Body of pancreas (tissue), 4 donors: ENCODE results near the gene TRIM37. TPM values are rescaled to one million over a fixed set of nuclear protein-coding genes. Genes with fewer than 3 reads are reported as not detected.

Source experiments
- ATAC-seq: fragments of 150-250 bp; one replicate; pipeline ENCODE4 v1.9.1; 2016
- DNase-seq, 4 donors: peaks; one replicate each; pipeline ENCODE4 v3.0.0-alpha.2; 2019
- H3K27ac ChIP-seq, 4 donors: fragments of 200-600 bp; sonication (generic); 1 replicate in 3 of 4; 2 replicates in 1 of 4; pipeline versions ENCODE4 v1.5.1 to v1.6.1; 2016 to 2019; ENCODE audit warnings: mild to moderate bottlenecking in 1 of 4, mixed read lengths in 1 of 4, moderate library complexity in 1 of 4
- H3K27me3 ChIP-seq, 2 donors: fragments of 200-600 bp; sonication (generic); one replicate each; pipeline ENCODE4 v1.6.0; 2016; ENCODE audit warnings: mild to moderate bottlenecking in 1 of 2
- H3K36me3 ChIP-seq, 2 donors: fragments of 200-600 bp; sonication (generic); replicated peaks in 1 of 2; 2 replicates each; pipeline ENCODE4 v1.5.1; 2016; ENCODE audit warnings: low read depth in 2 of 2; ENCODE audit not compliant: insufficient read depth in 1 of 2
- H3K4me1 ChIP-seq: fragments of 200-600 bp; sonication (generic); one replicate; pipeline ENCODE4 v1.6.0; 2016
- H3K4me3 ChIP-seq, 2 donors: fragments of 200-600 bp; sonication (generic); 1 replicate in 1 of 2; 2 replicates in 1 of 2; pipeline ENCODE4 v1.5.1; 2016 to 2019
- H3K9me3 ChIP-seq, 3 donors: fragments of 200-600 bp; sonication (generic); 1 replicate in 2 of 3; 2 replicates in 1 of 3; pipeline ENCODE4 v1.5.1; 2016
- POLR2A ChIP-seq, 3 donors: fragments of 450-650 bp; IDR thresholded peaks; one replicate each; pipeline ENCODE4 v1.6.1; 2016; ENCODE audit warnings: antibody characterized with exemption in 3 of 3, mild to moderate bottlenecking in 2 of 3
- whole genome bisulfite sequencing, 2 donors: methylation state at CpG; one replicate each; pipeline ENCODE4 v1.1.5; 2017; 5-methylcytosine and 5-hydroxymethylcytosine counted together
- intact Hi-C: fragments of 100-400 bp; cut with DNase I; formaldehyde crosslinking; loops from one replicate; pipeline ENCODE4 v1.15.1; 2023
- total RNA-seq, 2 donors: library from RNA; depleted of rRNA; stranded (reverse); fragments of >200 nt; gene quantifications; one replicate each; pipeline ENCODE4 v1.1.0, GENCODE V29; 2016
- TF ChIP-seq, protein P1 (sequence below), 7 experiments: fragments of 450-650 bp in 4 of 7; fragments of 200-600 bp in 3 of 7; sonication (generic) in 3 of 7; IDR thresholded peaks; one replicate each; pipeline ENCODE4 v1.5.1; 2016 to 2019; ENCODE audit warnings: antibody characterized with exemption in 7 of 7

The TRIM37 gene
- total RNA-seq, 2 donors from 2014 or later, result 11.7 to 12.2 TPM

DNA sequence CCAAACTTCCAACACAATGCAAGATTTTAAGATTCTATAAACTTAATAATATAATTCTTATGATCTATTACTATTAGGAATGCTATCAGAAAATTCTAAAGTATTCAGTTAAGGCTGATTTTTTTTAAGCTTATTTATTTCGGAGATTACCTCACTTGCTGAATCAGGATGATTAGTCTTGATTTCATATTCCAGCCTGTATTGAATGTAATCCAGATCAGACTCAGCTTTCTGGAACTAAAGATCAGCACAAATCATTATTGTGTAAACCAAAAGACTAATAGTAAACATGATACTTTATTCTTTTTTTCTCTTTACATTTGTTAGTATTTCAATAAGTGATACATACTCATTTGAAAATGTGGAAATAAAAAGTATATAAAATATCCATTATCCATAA lies 24.5 kb upstream of the TRIM37 start:
- TF ChIP-seq POLR2A (IDR thresholded peaks at IDR 0.05), result no peak
- TF ChIP-seq, protein P1, sequence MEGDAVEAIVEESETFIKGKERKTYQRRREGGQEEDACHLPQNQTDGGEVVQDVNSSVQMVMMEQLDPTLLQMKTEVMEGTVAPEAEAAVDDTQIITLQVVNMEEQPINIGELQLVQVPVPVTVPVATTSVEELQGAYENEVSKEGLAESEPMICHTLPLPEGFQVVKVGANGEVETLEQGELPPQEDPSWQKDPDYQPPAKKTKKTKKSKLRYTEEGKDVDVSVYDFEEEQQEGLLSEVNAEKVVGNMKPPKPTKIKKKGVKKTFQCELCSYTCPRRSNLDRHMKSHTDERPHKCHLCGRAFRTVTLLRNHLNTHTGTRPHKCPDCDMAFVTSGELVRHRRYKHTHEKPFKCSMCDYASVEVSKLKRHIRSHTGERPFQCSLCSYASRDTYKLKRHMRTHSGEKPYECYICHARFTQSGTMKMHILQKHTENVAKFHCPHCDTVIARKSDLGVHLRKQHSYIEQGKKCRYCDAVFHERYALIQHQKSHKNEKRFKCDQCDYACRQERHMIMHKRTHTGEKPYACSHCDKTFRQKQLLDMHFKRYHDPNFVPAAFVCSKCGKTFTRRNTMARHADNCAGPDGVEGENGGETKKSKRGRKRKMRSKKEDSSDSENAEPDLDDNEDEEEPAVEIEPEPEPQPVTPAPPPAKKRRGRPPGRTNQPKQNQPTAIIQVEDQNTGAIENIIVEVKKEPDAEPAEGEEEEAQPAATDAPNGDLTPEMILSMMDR (IDR thresholded peaks at IDR 0.05), result no peak
- Histone ChIP-seq H3K27me3 (no peaks in the 10 kb centered on the region), H3K36me3 (no peaks in the 10 kb centered on the region), H3K4me3 (no peak overlapping the region), H3K27ac (no peak overlapping the region), H3K9me3 (no peaks in the 10 kb centered on the region), H3K4me1 (no peaks in the 10 kb centered on the region)
- ATAC-seq, result no peak
- DNase-seq, result no peak
- intact Hi-C loops, result no loop called here
- WGBS, 2 donors, result 89 to 91% methylated on average over 1 of the region's 1 CpG

DNA sequence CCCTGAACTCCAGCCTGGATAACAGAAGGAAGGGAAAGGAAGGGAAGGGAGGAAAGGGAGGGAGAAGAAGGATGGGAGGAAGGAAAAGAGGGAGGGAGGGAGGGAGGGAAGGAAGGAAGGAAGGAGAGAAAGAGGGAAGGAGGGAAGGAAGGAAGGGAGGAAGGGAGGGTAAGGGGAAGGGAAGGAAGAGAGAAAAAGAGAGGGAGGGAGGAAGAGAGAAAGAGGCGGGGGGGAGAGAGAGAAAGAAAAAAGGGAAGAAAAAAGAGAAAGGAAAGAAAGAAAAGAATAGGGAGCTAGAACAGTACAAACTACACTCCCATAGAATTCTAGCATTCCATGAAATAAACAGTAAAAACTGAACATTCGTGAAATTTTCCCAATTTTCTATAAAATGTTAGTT lies 23.1 kb upstream of the TRIM37 start:
- no peaks in the 10 kb centered on the region for H3K9me3 ChIP-seq
- H3K27ac ChIP-seq, result no peak overlapping the region
- DNase-seq (no peak), ATAC-seq (no peak)
- no peaks in the 10 kb centered on the region for H3K27me3 ChIP-seq
- 50 to 52% methylated on average over 2 of the region's 2 CpGs for WGBS, 2 donors
- H3K4me3 ChIP-seq, result no peak overlapping the region
- H3K36me3 ChIP-seq, result no peaks in the 10 kb centered on the region
- TF ChIP-seq, protein P1 (IDR thresholded peaks at IDR 0.05), result no peak
- TF ChIP-seq POLR2A (IDR thresholded peaks at IDR 0.05), result no peak
- intact Hi-C loops, result no loop called here
- no peaks in the 10 kb centered on the region for H3K4me1 ChIP-seq

DNA sequence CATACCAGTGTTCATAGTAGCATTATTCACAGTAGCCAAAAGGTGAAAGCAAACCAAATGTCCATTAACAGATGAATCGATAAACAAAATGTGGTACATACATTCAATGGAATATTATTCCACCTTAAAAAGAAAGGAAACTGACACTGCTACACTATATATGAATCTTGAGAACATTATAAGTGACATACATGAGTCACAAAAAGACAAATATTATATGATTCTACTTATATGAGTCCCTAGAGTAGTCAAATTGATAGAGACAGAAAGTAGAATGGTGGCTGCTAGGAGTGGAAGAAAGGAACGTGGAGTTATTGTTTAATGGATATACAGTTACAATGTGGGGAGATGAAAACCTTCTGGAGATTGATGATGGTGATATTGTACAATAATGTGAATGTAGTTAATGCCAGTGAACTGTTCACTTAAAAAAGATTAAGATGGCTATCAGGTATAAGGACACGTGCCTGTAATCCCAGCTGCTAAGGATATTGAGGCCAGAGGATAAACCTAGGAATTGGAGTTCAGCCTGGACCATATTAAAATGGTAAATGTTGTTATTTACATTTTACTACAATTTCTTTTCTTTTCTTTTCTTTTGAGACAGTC lies 20.2 kb upstream of the TRIM37 start:
- ATAC-seq (no peak), DNase-seq (no peak)
- H3K4me1 ChIP-seq, result no peaks in the 10 kb centered on the region
- no peak overlapping the region for H3K27ac ChIP-seq
- no peaks in the 10 kb centered on the region for H3K36me3 ChIP-seq
- intact Hi-C loops, result no loop called here
- no peaks in the 10 kb centered on the region for H3K9me3 ChIP-seq
- WGBS, 2 donors, result 59 to 62% methylated on average over 3 of the region's 3 CpGs
- H3K4me3 ChIP-seq, result no peak overlapping the region
- TF ChIP-seq, protein P1 (IDR thresholded peaks at IDR 0.05), result no peak
- TF ChIP-seq POLR2A (IDR thresholded peaks at IDR 0.05), result no peak
- H3K27me3 ChIP-seq, result no peaks in the 10 kb centered on the region

DNA sequence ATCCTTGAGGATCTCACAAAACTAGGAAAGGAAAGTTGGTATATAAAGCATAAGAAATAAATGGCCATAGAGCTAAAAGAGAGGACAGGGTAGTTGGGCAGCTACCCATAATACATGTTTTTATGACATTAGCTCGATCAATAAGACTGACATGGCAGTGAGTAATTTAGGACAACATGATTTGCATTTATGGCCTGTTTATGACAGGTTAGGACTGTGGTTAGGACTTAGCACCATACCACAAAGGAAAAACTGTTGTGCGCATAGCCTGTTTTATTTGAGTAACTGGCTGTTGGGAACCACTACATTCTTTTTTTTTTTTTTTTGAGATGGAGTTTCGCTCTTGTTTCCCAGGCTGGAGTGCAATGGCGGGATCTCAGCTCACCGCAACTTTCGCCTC lies 18.0 kb upstream of the TRIM37 start:
- intact Hi-C loops, result no loop called here
- H3K9me3 ChIP-seq, result no peaks in the 10 kb centered on the region
- TF ChIP-seq POLR2A (IDR thresholded peaks at IDR 0.05), result no peak
- TF ChIP-seq, protein P1 (IDR thresholded peaks at IDR 0.05), result no peak
- H3K36me3 ChIP-seq, result no peaks in the 10 kb centered on the region
- WGBS, 2 donors, result 90 to 98% methylated on average over 6 of the region's 6 CpGs
- no peak for DNase-seq
- H3K27ac ChIP-seq, result no peak overlapping the region
- no peaks in the 10 kb centered on the region for H3K27me3 ChIP-seq
- H3K4me1 ChIP-seq, result no peaks in the 10 kb centered on the region
- H3K4me3 ChIP-seq, result no peak overlapping the region
- no peak for ATAC-seq

DNA sequence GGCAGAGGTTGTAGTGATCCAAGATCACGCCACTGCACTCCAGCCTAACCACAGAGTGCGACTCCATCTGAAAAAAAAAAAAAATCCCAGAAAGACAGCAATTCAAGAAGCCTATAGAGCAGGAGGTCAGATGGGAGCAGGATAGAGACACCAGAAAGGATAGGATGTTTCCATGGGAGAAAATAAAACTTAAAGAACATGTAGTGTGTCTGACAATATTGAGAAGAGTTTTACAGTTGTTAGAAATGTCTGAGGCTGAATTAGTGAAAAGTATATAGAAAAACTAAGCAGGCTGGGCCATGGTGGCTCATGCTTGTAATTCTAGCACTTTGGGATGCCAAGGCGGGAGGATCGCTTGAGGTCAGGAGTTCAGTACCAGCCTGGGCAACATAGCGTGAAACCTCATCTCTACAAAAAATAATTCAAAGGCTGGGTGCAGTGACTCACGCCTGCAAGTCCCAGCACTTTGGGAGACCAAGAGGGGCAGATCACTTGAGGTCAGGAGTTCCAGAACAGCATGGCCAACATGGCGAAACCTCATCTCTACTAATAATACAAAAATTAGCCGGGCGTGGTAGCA lies 15.3 kb upstream of the TRIM37 start:
- intact Hi-C loops, result no loop called here
- TF ChIP-seq, protein P1 (IDR thresholded peaks at IDR 0.05), result no peak
- TF ChIP-seq POLR2A (IDR thresholded peaks at IDR 0.05), result no peak
- Histone ChIP-seq H3K27ac (no peak overlapping the region), H3K4me3 (no peak overlapping the region), H3K27me3 (no peaks in the 10 kb centered on the region), H3K4me1 (no peaks in the 10 kb centered on the region), H3K9me3 (no peaks in the 10 kb centered on the region), H3K36me3 (no peaks in the 10 kb centered on the region)
- DNase-seq (no peak), ATAC-seq (no peak)
- 93 to 98% methylated on average over 9 of the region's 9 CpGs for WGBS, 2 donors
